Left kidney (tissue), 2 donors: Measurements from ENCODE around the gene PTGIR. TPM values are rescaled to one million over a fixed set of nuclear protein-coding genes. Genes with fewer than 3 reads are reported as not detected.

Experiments used
- DNase-seq: peaks from one replicate; pipeline ENCODE4 v3.0.0-alpha.2; 2013
- polyA plus RNA-seq: library from polyadenylated mRNA; unstranded; fragments of 120-200 nt; gene quantifications from one replicate; pipeline ENCODE4 v1.2.1, GENCODE V29; 2013; ENCODE audit not compliant: insufficient read length

PTGIR gene
- polyA plus RNA-seq, 1 donor, result 1.7 TPM

GRCh38 chr19:46601318-46602224 is 23.3 kb downstream of the PTGIR start, which contains the start of gene CALM3:
CALM3 (plus strand) TSS chr19:46601330; CDS start chr19:46601435, 105 bp downstream.
- no peak for DNase-seq

DNA sequence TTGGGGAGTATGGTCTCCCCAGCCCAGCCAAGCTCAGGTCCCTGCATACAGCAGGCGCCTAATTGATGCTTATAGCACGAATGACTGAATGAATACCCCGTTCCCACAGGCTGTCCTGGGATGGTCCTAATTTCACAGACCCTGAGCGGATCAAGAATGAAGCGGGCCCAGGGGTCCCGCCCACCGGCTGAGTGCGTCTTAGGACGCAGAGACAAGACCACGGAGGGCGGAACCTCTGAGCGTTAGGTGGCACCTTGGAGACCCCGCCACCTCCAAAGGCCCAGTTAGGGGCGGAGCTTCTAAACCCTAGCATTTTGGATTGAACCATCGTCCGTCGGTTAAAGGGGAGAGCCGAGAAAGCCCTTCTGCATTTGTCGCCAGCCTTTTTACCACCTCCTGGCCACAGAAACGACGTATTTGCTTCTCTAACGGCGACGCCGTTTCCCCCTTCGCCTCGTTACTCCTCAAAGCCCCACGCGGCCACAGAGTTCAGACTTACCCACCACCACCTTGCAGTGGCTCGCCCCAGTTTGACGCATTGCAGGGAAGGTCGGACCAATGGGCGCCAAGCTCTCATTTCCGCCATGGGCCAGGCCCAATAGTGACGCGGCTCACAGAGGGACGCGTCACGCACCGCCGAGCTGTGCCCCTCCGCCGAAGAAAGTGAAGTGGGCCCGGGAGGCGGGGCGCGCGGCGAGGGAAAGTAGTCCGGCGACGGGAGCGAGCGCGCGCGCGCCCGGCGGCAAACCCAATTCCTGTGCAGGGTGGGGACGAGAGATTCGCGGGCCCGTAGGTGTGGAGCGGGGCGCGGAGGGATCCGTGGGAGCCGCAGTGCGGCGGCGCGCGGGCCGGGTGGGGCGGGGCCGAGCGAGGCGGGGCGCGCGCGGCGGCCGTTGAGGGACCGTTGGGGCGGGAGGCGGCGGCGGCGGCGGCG is 24.2 kb downstream of the PTGIR start:
- DNase-seq, result peak; percentile 99

DNA sequence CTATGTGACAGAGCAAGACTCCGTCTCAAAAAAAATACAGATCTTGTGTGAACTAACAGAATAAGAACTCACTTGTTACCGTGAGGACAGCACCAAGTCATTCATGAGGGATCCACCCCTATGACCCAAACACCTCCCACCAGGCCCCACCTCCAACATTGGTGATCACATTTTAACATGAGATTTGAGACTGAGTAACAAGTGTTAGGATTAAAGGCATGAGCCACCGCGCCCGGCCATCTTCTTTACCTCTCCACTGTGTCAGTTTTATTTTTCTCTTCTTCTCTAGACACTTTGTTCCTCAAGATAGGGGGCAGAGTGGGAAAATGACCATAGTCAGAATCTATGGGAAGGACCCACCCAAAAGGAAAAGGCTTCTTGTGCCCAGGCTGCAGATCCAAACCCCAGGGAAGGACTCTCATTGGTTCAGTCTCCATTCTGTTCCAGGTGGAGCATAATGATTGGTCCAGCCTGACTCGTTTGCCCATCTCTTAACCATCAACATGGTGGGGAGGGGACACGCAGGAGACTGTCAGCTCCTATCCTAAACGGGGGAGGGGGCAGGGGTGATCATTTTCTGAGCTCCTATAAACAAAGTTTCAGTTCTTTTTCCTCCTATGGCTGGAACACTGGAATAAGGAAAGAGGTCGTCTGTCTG is 25.0 kb downstream of the PTGIR start:
- no peak for DNase-seq

DNA sequence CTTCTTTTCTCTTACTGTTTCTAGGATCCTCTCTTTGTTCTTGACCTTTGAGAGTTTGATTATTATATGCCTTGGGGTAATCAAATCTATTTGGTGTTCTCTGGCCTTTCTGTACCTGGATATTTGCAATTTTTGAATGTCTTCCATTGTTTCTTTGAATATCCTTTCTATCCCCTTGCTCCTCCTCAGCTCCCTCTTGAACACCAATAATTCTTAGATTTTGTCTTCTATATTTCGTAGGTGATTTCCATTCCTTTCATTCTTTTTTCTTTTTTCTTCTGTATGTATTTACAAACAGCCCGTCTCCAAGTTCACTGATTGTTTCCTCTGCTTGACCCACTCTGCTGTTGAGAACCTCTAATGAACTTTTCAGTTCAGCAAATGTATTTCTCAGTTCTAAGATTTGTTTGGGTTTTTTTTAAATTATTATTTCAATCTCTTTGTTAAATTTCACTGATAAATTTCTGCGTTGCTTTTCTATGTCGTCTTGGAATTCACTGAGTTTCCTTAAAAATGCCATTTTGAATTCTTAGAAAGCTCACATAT is 26.4 kb downstream of the PTGIR start:
- no peak for DNase-seq

- DNase-seq, result no peak
These were observed 28.9 kb downstream of the PTGIR start for GRCh38 chr19:46596008-46596407.

DNA sequence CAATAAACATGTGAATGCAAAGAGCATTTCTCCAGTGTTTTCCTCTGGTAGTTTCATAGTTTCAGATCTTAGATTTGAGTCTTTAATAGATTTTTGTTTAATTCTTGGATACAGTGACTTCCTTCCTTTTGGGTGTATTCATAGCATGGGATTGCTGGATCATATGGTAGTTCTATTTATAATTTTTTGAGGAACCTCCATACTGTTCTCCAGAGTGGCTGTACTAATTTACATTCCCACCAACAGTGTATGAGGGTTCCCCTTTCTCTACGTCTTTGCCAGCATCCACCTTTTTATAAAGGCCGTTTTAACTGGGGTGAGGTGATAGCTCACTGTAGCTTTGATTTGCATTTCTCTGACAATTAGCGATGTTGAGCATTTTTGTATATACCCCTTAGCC is 33.0 kb downstream of the PTGIR start:
- DNase-seq, result no peak

DNA sequence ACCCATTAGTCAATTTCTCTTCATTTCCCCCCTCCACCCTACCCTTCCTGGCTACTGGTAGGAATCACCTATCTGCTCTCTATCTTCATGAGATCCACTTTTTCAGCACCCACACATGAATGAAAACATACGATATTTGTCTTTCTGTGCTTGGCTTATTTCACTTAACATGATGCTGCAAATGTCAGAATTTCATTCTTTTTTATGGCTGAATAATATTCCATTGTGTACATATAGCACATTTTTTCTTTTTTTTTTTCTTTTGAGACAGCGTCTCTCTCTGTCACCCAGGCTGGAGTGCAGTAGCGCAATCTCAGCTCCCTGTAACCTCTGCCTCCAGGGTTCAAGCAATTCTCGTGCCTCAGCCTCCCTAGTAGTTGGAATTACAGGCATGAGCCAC is 33.6 kb downstream of the PTGIR start:
- DNase-seq, result no peak

GRCh38 chr19:46587861-46588260 is 37.0 kb downstream of the PTGIR start:
- DNase-seq, result no peak

DNA sequence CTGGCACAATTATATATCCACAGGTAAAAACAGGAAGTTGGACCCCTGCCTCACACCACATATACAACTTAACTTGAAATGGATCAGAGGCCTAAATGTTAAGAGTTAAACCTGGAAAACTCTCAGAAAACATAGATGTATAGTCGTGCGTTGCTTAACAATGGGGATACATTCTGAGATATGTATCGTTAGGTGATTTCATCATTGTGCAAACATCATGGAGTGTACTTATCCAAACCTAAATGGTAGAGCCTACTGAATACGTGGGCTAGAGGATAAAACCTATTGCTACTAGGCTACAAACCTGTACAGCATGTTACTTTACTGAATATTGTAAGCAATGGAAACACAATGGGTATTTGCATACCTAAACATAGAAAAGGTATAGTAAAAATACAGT is 38.6 kb downstream of the PTGIR start:
- DNase-seq, result no peak

DNA sequence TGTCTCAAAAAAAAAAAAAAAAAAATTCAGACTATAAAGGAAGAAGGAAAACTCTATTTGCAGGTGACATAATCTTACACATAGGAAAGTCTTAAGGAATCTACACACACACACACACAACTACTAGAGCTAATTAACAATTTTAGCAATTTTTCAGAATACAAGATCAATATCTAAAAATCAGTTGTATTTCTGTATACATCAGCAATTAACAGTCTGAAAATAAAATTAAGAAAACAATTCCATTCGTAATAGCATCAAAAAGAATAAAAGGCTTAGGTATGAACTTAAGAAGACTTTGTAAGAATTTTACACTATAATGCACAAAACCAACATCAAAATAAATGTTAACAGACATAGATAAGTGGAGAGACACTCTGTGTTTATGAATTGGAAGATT is 39.4 kb downstream of the PTGIR start:
- no peak for DNase-seq

DNA sequence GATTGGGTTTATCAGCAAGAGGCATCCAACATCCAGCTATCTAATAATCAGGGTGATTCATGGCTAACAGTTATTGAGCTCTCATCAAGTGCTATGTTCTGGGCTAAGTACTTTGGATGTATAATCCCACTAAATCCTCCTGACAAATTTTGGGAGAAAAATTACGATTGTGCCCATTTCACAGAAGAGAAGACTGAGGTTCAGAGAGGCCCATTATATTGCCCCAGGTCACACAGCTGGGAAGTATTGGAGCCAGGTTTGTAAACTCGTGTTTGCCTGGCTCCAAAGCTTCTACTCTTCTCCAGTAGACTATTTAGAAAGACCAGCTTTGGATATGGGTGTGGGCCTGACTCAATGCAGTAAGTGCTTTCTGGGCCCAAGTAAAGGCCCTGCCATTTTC is 44.6 kb downstream of the PTGIR start:
- no peak for DNase-seq

- DNase-seq, result no peak
These were observed 45.5 kb downstream of the PTGIR start for GRCh38 chr19:46579361-46579879.

DNA sequence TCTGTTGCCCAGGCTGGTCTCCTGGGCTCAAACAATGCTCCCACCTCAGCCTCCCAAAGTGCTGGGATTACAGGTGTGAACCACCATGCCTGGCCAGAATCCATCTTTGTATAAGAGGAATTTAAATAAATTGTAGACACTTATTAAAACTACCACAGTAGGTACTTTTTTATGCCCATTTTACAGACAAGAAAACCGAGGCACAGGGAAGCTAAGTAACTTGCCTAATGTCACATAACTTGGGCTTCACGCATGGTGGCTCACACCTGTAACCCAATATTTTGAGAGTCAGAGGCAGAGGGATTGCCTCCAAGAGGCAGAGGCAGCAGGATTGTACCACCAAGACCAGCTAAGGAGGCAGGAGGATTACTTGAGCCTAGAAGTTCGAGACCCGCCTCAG is 46.4 kb downstream of the PTGIR start:
- no peak for DNase-seq

DNA sequence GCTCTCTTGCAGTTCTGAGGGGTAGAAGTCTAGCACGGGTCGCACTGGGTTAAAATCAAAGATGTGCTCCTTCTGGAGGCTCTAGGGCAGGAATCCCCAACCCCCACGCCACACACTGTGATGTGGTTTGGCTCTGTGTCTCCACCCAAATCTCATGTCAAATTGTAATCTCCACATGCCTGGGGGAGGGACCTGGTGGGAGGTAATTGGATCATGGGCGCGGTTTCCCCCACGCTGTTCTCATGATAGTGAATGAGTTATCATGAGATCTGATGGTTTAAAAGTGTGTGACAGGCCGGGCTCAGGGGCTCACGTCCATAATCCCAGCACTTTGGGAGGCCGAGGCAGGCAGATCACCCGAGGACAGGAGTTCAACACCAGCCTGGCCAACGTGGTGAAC is 50.4 kb downstream of the PTGIR start:
- no peak for DNase-seq

- DNase-seq, result no peak
These were observed 51.0 kb downstream of the PTGIR start for GRCh38 chr19:46573679-46574498.

DNA sequence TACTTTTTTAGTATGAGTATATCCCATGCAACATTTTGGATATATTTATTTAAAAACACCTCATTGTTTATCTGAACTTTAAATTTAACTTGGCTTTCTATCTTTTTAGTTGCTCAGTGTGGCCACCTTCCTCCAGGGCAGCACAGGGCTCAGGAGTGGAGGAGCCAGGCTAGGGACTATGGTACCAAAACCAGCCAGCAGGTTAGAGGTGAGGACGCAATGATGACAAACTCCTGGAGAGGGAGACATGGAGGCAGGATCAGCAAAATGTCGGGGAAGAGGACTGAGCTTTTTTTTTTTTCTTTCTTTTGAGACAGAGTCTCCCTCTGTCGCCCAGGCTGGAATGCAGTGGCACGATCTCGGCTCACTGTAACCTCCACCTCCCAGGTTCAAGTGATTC is 53.4 kb downstream of the PTGIR start:
- no peak for DNase-seq
